OCI-LY1 (cell line): ENCODE data around the gene RASSF9.

ENCODE experiments used
- H2AFZ ChIP-seq: fragments of 200-600 bp; sonication (generic), shearing (Covaris generic); 2 replicates; pipeline ENCODE4 v1.6.0; 2014; ENCODE audit warnings: antibody characterized with exemption, mild to moderate bottlenecking, low read length
- H3F3A ChIP-seq: fragments of 200-600 bp; sonication (generic), shearing (Covaris generic); 2 replicates; pipeline ENCODE4 v1.6.0; 2014; ENCODE audit warnings: mild to moderate bottlenecking, antibody characterized with exemption, low read length, moderate library complexity; ENCODE audit not compliant: insufficient read depth
- H3K27ac ChIP-seq: fragments of 200-600 bp; sonication (generic); 2 replicates; pipeline ENCODE4 v1.5.1; 2014; ENCODE audit warnings: low read length, mixed run types, mild to moderate bottlenecking, low read depth; ENCODE audit not compliant: poor library complexity, severe bottlenecking
- H3K27me3 ChIP-seq: fragments of 200-600 bp; sonication (generic); 2 replicates; pipeline ENCODE4 v1.6.0; 2014; ENCODE audit warnings: antibody characterized with exemption, mild to moderate bottlenecking, low read length, moderate library complexity; ENCODE audit not compliant: insufficient read depth
- H3K36me3 ChIP-seq: fragments of 200-600 bp; sonication (generic); 2 replicates; pipeline ENCODE4 v1.6.1; 2014; ENCODE audit warnings: mild to moderate bottlenecking, antibody characterized with exemption, low read length, moderate library complexity, mixed read lengths; ENCODE audit not compliant: insufficient read depth
- H3K4me1 ChIP-seq: fragments of 200-600 bp; sonication (generic); 2 replicates; pipeline ENCODE4 v1.5.1; 2014; ENCODE audit warnings: mild to moderate bottlenecking, low read length, moderate library complexity; ENCODE audit not compliant: insufficient read depth, severe bottlenecking
- H3K4me2 ChIP-seq: fragments of 200-600 bp; sonication (generic), shearing (Covaris generic); 2 replicates; pipeline ENCODE4 v1.6.1; 2014; ENCODE audit warnings: low read length
- H3K4me3 ChIP-seq: fragments of 200-600 bp; sonication (generic); 2 replicates; pipeline ENCODE4 v1.5.1; 2014; ENCODE audit warnings: low read length, low read depth, mild to moderate bottlenecking, mixed read lengths; ENCODE audit not compliant: poor library complexity, severe bottlenecking
- H3K79me2 ChIP-seq: fragments of 200-600 bp; shearing (Covaris generic); 2 replicates; pipeline ENCODE4 v1.6.1; 2016; ENCODE audit warnings: mixed run types, low read length, mixed read lengths; ENCODE audit not compliant: insufficient read depth
- H3K9ac ChIP-seq: fragments of 200-600 bp; sonication (generic), shearing (Covaris generic); 2 replicates; pipeline ENCODE4 v1.6.1; 2014; ENCODE audit warnings: mild to moderate bottlenecking, low read length, mixed read lengths
- H3K9me2 ChIP-seq: fragments of 200-600 bp; sonication (generic), shearing (Covaris generic); 2 replicates; pipeline ENCODE4 v1.6.1; 2014; ENCODE audit warnings: low read depth, mild to moderate bottlenecking, low read length, mixed read lengths
- H3K9me3 ChIP-seq: fragments of 200-600 bp; shearing (Covaris generic); 2 replicates; pipeline ENCODE4 v1.6.1; 2014; ENCODE audit warnings: low read length, mixed read lengths
- H4K20me1 ChIP-seq: fragments of 200-600 bp; sonication (generic), shearing (Covaris generic); 2 replicates; pipeline ENCODE4 v1.6.0; 2016; ENCODE audit warnings: mild to moderate bottlenecking, low read length; ENCODE audit not compliant: insufficient read depth
- EZH2 ChIP-seq: fragments of 200-600 bp; sonication (generic), shearing (Covaris generic); IDR thresholded peaks from 2 replicates; pipeline ENCODE4 v1.8.0; 2017; ENCODE audit warnings: borderline replicate concordance, mixed run types, mild to moderate bottlenecking, antibody characterized with exemption, low read length, moderate library complexity, mixed read lengths
- TF ChIP-seq, protein P1 (sequence below): fragments of 200-600 bp; sonication (generic), shearing (Covaris generic); IDR thresholded peaks from 2 replicates; pipeline ENCODE4 v1.5.1; 2017; ENCODE audit warnings: mild to moderate bottlenecking, antibody characterized with exemption, low read length, moderate library complexity, mixed read lengths

Gene RASSF9

DNA sequence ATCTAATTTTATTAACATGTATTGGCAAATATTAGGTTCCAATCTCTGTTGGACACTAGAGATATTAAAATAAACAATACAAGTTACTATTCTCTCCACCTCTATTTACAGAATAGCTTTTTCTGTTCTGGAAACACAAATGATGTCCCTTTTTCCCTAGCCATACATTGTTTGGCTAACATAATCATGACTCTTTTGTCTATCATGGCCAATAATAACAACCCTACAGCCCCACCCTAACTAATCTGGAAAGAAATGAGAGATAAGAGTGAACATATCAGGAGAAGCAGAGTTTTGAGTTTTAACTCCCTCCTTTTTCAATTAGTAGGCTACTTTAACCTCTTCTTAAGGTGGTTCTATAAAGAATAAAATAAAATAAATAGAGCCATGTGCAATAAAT, 40.2 kb downstream of the RASSF9 start:
- no peaks in the 10 kb centered on the region for H3F3A ChIP-seq
- no peak overlapping the region for H3K9ac ChIP-seq
- no peaks in the 10 kb centered on the region for H3K36me3 ChIP-seq
- no peak overlapping the region for H2AFZ ChIP-seq
- H4K20me1 ChIP-seq: no peaks in the 10 kb centered on the region
- H3K4me2 ChIP-seq: no peak overlapping the region
- no peaks in the 10 kb centered on the region for H3K27me3 ChIP-seq
- no peaks in the 10 kb centered on the region for H3K79me2 ChIP-seq
- TF ChIP-seq, protein P1, sequence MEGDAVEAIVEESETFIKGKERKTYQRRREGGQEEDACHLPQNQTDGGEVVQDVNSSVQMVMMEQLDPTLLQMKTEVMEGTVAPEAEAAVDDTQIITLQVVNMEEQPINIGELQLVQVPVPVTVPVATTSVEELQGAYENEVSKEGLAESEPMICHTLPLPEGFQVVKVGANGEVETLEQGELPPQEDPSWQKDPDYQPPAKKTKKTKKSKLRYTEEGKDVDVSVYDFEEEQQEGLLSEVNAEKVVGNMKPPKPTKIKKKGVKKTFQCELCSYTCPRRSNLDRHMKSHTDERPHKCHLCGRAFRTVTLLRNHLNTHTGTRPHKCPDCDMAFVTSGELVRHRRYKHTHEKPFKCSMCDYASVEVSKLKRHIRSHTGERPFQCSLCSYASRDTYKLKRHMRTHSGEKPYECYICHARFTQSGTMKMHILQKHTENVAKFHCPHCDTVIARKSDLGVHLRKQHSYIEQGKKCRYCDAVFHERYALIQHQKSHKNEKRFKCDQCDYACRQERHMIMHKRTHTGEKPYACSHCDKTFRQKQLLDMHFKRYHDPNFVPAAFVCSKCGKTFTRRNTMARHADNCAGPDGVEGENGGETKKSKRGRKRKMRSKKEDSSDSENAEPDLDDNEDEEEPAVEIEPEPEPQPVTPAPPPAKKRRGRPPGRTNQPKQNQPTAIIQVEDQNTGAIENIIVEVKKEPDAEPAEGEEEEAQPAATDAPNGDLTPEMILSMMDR: no peak
- TF ChIP-seq EZH2: no peak
- H3K9me2 ChIP-seq: no peaks in the 10 kb centered on the region
- H3K4me3 ChIP-seq: no peak overlapping the region
- no peaks in the 10 kb centered on the region for H3K4me1 ChIP-seq
- H3K27ac ChIP-seq: no peak overlapping the region
- no peaks in the 10 kb centered on the region for H3K9me3 ChIP-seq

DNA sequence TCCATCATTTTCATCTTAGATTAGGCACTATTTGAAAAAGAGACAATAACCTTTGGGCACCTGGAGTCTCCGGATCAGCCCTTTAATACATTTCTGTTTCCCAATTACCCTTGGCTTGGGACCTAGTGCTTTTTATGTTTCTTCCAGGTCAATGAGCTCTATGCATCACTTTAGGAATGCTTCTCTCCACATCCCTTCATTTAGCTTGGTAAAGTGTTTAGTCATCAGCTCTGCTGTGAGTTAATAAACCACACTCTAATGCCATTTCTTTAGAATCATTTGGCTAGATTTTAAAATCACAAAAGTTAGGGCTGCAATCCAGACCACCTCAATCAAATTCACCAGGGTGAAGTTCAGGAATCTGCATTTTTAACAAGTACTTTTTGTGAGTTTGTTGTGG, 41.7 kb downstream of the RASSF9 start:
- H4K20me1 ChIP-seq: no peaks in the 10 kb centered on the region
- no peak overlapping the region for H2AFZ ChIP-seq
- no peaks in the 10 kb centered on the region for H3K27me3 ChIP-seq
- H3K9ac ChIP-seq: no peak overlapping the region
- H3F3A ChIP-seq: no peaks in the 10 kb centered on the region
- H3K9me2 ChIP-seq: no peaks in the 10 kb centered on the region
- TF ChIP-seq, protein P1: no peak
- TF ChIP-seq EZH2: no peak
- no peak overlapping the region for H3K4me3 ChIP-seq
- H3K4me2 ChIP-seq: no peak overlapping the region
- H3K79me2 ChIP-seq: no peaks in the 10 kb centered on the region
- no peaks in the 10 kb centered on the region for H3K4me1 ChIP-seq
- H3K27ac ChIP-seq: no peak overlapping the region
- no peaks in the 10 kb centered on the region for H3K9me3 ChIP-seq
- no peaks in the 10 kb centered on the region for H3K36me3 ChIP-seq

DNA sequence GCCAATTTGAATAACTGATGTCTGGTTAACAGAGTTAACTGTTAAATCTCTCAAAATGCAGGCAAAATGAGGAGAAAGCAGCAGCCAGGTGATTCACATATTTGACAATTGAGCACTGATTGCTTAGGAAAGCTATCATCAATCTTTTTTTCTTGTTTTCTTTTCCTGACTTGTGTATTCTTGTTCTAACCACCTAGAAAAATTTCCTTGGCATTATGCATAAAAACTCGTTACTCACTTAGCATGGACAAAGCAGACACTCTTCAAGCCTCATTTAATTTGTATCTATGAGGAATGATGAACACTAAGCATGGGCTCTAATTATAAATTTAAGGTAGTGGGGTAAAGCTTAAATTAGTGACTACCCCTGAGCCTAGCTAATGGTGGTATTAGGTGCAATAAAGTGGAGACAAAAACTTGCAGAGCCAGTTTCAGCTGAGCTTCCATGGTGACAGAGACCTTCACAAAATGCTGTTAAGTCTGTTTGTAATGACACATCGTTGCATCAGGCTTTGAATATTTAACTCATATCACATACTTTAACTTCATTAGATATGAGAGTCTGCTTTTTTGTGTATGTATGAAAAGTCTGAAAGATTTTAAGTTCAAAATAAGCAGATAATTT, 52.0 kb downstream of the RASSF9 start:
- Histone ChIP-seq H3K9me3 (no peaks in the 10 kb centered on the region), H3K4me2 (no peak overlapping the region), H3K36me3 (no peaks in the 10 kb centered on the region), H3K27ac (no peak overlapping the region), H3K4me3 (no peak overlapping the region), H4K20me1 (no peaks in the 10 kb centered on the region), H3F3A (no peaks in the 10 kb centered on the region), H2AFZ (no peak overlapping the region), H3K9me2 (no peaks in the 10 kb centered on the region), H3K9ac (no peak overlapping the region), H3K27me3 (no peaks in the 10 kb centered on the region), H3K79me2 (no peaks in the 10 kb centered on the region), H3K4me1 (no peaks in the 10 kb centered on the region)
- TF ChIP-seq EZH2: no peak
- TF ChIP-seq, protein P1: no peak
